NOMO-1 (cell line): ENCODE results near the gene MDGA2.
A peak's percentile ranks its signal among the peaks of the same experiment; 100 is the strongest.
"Not testable (repeated sequence)": the region's sequence is repeated elsewhere in the genome, so short reads cannot be mapped to it uniquely, and the experiment has no call there.

Experiments
- DNase-seq, 2 experiments: peaks; one replicate each; lab custom pipeline; 2025; ENCODE audit not compliant: unreplicated experiment in 2 of 2; lab: John Stamatoyannopoulos, UW

The MDGA2 gene

GRCh38 chr14:47626151-47627035 is 49.0 kb downstream of the MDGA2 start:
- no peak for DNase-seq

- DNase-seq, result not testable (repeated sequence)
Measured at GRCh38 chr14:47624126-47624525, 51.3 kb downstream of the MDGA2 start.

DNA sequence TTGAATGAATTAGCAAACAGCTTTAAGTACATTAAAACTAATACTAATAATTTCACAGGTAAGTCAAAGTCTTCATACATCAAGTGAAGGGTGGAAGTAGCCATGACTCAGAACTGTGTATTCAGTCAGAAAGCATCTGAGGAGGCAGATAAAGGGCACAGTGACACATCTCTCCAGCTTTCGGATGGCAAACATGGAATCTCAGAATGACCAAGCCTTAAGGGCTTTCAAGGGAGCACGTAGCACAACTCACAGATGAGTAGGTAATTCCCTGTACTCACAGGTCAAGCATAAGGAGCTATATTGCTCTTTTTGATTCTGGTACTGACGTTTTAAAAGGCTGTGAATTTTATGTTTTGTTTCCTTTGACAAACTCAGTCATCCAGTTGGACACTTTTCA is 56.0 kb downstream of the MDGA2 start:
- DNase-seq, result no peak

GRCh38 chr14:47606566-47606965 is 68.8 kb downstream of the MDGA2 start:
- no peak for DNase-seq

DNA sequence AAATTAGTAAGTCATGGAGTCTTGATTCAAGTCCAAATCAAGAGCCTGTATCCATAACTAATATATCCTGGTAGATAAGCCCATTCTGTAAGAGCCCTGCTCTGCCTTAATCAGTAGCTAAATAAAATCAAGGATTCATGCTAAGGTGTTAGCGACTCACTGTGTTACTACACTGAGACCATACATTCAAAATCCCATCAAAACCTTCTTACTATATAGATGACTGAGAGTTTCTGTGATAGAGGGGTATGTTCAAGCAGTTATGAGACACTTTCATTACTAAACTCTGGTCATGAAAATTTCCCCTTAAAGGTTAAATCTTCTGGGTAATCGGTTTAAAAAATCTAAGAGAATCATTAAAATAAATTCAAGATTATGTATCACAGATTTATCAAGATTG is 78.5 kb downstream of the MDGA2 start:
- no peak for DNase-seq

DNA sequence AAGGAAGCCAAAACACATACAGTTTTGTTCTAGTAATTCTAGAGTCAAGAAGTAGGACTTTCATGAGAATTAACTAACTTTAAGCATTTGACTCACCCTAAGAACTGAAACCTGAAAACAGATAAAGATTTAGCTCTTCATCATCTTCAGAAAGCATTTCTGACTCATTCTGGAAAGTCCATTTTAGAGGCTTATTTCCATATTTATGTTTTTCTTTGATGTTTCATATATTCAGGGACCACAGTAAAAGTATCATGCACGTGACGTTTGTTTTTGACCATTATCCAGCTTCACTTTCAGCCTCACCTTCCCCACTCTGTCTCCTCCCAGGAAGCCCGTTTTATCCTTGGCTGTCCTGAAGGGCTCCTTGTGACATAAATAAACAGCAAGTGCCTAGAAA is 79.2 kb downstream of the MDGA2 start:
- no peak for DNase-seq

DNA sequence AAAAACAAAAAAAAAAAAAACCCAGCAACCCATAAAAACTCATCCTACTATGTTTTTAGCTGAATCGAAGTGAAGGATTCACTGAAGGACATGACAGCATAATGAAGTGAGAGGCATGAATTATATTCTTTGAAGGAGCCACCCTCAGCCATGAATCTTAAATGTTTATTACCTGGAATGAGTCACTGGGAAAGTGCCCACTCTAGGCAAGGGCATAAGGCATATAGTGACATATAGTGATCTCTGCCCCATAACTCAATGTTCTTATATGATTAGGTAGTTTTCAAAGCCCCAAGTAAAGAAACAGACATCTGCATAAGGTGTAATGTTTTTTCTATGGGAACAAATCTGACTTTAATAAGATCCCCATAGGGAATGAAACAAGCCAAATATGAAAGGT is 79.9 kb downstream of the MDGA2 start:
- DNase-seq, result no peak

- DNase-seq, result no peak
Measured at GRCh38 chr14:47590767-47591495, 84.5 kb downstream of the MDGA2 start.

DNA sequence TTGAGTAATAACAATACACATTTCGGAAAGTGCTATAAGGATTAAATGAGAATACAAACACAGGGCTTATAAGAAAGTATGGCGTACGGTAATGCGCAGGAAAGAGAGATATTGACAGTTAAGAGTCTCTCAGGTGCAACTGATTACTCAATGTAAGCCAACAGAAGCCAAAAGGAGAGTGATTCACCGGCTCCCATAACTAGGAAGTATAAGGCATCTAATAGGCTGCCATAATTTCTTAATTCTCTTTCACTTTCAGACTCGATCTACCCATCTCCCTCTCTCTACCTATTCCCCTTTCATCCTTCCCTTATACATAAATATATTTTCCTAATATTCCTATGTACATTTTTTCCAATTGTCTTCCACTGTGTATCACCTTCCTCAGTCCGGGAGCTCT is 90.0 kb downstream of the MDGA2 start:
- DNase-seq, result no peak

DNA sequence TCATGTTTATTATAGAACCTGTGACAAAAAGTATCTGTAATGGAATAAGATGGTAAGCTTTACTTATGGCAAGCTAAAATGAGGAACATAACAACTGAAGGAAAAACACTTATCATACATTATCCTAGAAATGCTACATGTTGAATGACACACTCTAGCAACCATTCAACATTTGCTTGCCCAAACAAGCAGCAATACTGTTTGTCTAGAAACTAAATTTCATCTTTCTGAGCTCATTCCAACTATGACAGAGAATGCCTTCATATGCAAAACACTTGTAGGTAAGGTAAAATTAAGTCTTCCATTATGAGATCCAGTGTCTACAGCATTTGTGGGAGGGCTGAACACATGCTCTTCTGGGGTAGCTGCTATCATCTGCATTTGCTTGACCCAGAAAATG is 108.1 kb downstream of the MDGA2 start:
- no peak for DNase-seq

DNA sequence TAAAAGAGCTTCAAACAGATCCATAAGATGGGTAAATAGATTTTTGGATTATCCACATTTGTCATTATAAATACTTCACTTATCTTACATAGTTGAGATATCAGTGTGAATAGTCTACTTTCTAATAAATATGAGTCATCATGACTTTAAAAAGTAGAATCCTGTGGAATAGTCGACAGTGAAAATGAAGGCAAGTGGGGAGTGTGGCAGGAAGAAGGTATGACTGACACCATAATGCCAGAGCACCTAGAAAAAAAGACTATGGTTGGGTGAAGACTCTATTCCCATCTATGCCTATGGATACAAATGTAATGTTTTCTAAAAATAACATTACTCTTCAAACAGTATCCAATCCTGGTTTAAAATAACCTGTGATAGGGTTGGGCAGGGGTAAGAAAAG is 117.5 kb downstream of the MDGA2 start:
- no peak for DNase-seq

DNA sequence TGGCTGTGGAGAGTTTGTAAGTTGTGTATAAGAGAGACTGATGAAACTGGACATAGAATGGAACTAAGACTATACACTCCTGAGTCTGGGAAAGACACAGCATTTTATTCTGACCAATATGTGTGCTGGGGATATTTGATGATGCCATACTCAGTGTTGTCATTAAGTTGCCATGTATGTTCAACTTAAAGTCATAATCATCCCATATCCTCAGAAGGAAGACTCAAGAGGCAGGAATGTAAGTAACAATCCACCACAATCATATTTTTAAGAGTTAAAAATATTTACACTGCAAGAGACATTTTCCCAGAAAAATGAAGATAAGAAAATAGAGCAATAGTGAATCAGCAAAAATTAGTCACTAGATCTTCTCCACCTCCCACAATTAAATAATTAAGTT is 120.1 kb downstream of the MDGA2 start:
- DNase-seq, result no peak

- DNase-seq, result no peak
Measured at GRCh38 chr14:47549886-47550285, 125.5 kb downstream of the MDGA2 start.

- DNase-seq, result no peak
Measured at GRCh38 chr14:47543459-47543858, 131.9 kb downstream of the MDGA2 start.

- no peak for DNase-seq
Measured at GRCh38 chr14:47541662-47542061, 133.7 kb downstream of the MDGA2 start.

DNA sequence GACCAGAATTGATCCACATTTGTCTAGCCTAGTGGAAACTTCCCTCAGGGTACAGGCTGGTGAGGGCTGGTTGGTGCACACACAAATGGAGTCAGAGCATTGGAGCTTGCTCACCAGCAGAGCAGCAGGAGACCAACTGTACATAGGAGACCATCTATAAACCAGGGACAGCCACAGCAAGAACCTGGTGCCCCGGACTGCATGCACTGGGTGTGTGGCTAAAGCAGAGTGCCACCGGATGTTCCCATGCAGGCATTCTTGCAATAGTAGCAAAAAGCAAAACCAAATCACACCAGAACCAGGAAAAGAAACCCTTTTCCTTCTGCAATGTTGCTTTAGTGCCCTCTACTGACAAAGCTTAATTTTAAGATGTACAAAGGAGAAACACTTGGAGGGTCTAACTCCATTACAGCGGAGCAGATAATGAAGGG is 136.4 kb downstream of the MDGA2 start:
- DNase-seq, result peak; percentile 3 to 51

- DNase-seq, result no peak
Measured at GRCh38 chr14:47536341-47536740, 139.1 kb downstream of the MDGA2 start.

DNA sequence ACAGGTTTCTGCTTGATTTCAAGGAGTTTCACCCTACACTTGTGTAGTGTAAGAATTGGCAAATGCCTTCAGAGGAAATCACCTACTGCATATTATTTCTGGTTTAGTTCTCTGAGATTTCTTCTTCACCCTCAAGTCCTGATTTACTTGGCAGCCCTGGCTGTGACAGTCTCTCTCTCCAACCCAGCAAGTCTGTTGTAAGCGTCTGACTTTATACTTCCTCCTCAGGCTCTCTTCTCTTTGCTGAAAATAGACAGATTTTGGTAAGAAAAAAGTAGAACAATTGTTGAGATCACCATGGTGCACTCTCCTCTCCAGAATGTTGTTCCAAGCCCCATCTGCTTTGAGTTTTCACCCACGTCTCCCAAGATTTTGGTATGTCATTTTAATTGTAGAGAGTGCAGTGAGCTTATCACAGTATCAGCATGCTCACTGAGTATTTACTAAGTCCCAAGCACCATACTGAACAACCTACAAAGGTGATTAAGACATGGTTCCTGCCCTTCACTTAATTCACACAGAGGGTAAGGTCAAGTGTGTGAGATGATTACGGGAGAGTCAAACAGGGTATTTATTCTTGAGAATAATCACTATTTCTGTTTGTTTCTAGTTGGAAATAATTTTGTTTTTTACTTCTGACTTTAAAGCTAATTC is 148.7 kb downstream of the MDGA2 start:
- peak; percentile 41 to 56 for DNase-seq

DNA sequence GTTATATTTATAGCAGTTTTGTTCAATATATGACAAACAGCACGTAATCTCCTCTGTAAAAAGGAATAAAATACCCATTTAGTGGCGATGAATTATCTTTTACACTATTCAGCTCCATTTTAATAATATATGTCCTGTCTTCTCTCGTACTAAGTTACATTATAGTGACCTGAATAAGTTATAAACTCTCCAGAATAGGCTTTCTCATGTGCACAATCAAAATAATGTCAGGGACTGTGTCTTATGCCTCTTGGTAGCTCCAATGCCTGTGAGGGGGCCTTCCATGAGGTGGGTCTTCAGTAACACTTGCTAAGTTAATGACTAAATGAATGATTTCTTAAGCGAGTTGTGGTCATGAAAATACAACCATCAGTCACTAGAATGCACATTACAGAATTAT is 150.9 kb downstream of the MDGA2 start:
- no peak for DNase-seq

DNA sequence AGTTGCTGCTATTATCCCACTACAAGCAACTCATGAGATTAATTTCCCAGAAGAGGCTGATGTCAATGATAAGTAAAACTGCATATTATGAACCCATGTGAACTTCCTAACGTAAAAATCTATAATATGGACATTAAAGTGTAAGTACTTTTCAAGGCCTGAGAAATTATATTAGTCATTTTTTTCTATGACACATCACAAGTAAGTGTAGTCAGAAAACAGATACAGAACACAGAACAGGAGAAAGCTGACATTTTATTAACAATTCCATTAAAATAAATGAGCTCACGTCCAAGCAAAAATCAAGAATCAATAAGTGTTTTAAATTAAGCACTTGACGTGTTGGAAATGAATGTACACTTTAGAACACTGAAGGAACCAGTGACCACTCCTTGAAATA is 155.0 kb downstream of the MDGA2 start:
- no peak for DNase-seq

DNA sequence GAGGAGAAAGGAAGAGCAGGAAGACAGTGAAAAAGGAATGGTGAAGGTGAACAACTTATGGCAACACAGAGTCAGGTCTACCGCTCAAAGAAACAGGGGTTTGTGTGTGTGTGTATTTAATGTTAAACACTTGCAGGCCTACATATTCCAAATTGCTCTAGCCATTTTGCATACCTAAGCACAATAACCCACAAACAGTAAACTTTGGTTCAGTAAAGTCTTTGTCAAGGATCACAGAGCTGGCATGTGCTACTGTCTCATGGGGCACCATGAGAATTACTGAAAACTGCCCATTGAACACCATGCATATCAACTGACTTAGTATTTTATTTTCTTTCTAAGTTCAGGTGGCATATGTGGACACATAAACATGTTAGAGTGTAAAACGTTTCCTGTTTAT is 163.6 kb downstream of the MDGA2 start:
- DNase-seq, result no peak

- DNase-seq, result no peak
Measured at GRCh38 chr14:47509957-47510356, 165.4 kb downstream of the MDGA2 start.
